Measurements from ENCODE around the gene LMX1A. TPM values are rescaled to one million over a fixed set of nuclear protein-coding genes. Genes with fewer than 3 reads are reported as not detected.

Gene LMX1A
- total RNA-seq, 1 donor from 2014 or later: 8.7 TPM

- Mint-ChIP-seq H3K4me1 (peaks cover 42% of the 10 kb centered on the region), H3K27ac (no peak overlapping the region), H3K9me3 (peaks cover 17% of the 10 kb centered on the region), H3K4me3 (no peak overlapping the region), H3K36me3 (peaks cover 3% of the 10 kb centered on the region), H3K27me3 (ENCODE audit: insufficient read depth, low read depth) (peaks cover 10% of the 10 kb centered on the region)
- no peak overlapping the region for H3K4me3 ChIP-seq
- H3F3A ChIP-seq (ENCODE audit: low read depth): peaks cover 26% of the 10 kb centered on the region
- peak; percentile 78 for DNase-seq (ENCODE audit: low spot score)
- H3K9ac ChIP-seq: no peak overlapping the region
- no peak overlapping the region for H2AFZ ChIP-seq (replicated peaks)
- no peaks in the 10 kb centered on the region for H3K27me3 ChIP-seq
- TF ChIP-seq EZH2phosphoT487 (IDR thresholded peaks at IDR 0.05) (no peak), CTCF (IDR thresholded peaks at IDR 0.05) (peak; percentile 89)
- H3K79me2 ChIP-seq (ENCODE audit: low read depth): no peaks in the 10 kb centered on the region
- peak overlapping the region; percentile 24 for H3K4me2 ChIP-seq
- H3K9me3 ChIP-seq (ENCODE audit: low read depth): no peaks in the 10 kb centered on the region
- H4K20me1 ChIP-seq (ENCODE audit: low read depth): peaks cover 22% of the 10 kb centered on the region
- H3K27ac ChIP-seq: no peak overlapping the region
- H3K36me3 ChIP-seq: no peaks in the 10 kb centered on the region
- peaks cover 47% of the 10 kb centered on the region for H3K4me1 ChIP-seq
Measured at GRCh38 chr1:165257969-165258459, 98.5 kb downstream of the LMX1A start.

- H3K27ac ChIP-seq: no peak overlapping the region
- no peaks in the 10 kb centered on the region for H3K36me3 ChIP-seq
- DNase-seq (ENCODE audit: low spot score): no peak
- peak overlapping the region; percentile 43 for H3K4me2 ChIP-seq
- no peaks in the 10 kb centered on the region for H3K9me3 ChIP-seq (ENCODE audit: low read depth)
- no peaks in the 10 kb centered on the region for H3K79me2 ChIP-seq (ENCODE audit: low read depth)
- H3K27me3 Mint-ChIP-seq (ENCODE audit: insufficient read depth, low read depth): peaks cover 13% of the 10 kb centered on the region
- peaks cover 10% of the 10 kb centered on the region for H3K9me3 Mint-ChIP-seq
- no peak overlapping the region for H3K9ac ChIP-seq
- peaks cover 26% of the 10 kb centered on the region for H3F3A ChIP-seq (ENCODE audit: low read depth)
- no peak overlapping the region for H3K4me3 ChIP-seq
- H3K4me1 ChIP-seq: peaks cover 46% of the 10 kb centered on the region
- peaks cover 22% of the 10 kb centered on the region for H4K20me1 ChIP-seq (ENCODE audit: low read depth)
- no peak overlapping the region for H3K4me3 Mint-ChIP-seq
- no peaks in the 10 kb centered on the region for H3K27me3 ChIP-seq
- peak overlapping the region; percentile 36 for H3K27ac Mint-ChIP-seq
- no peak overlapping the region for H2AFZ ChIP-seq (replicated peaks)
- H3K4me1 Mint-ChIP-seq: peaks cover 42% of the 10 kb centered on the region
- H3K36me3 Mint-ChIP-seq: peaks cover 3% of the 10 kb centered on the region
- TF ChIP-seq EZH2phosphoT487 (IDR thresholded peaks at IDR 0.05) (no peak), CTCF (IDR thresholded peaks at IDR 0.05) (no peak), EZH2 (IDR thresholded peaks at IDR 0.05) (no peak)
Measured at GRCh38 chr1:165254896-165255625, 101.5 kb downstream of the LMX1A start.

GRCh38 chr1:165254376-165254775 lies 102.1 kb downstream of the LMX1A start:
- no peaks in the 10 kb centered on the region for H3K27me3 ChIP-seq
- no peaks in the 10 kb centered on the region for H3K79me2 ChIP-seq (ENCODE audit: low read depth)
- peaks cover 39% of the 10 kb centered on the region for H3K4me1 ChIP-seq
- peaks cover 22% of the 10 kb centered on the region for H3F3A ChIP-seq (ENCODE audit: low read depth)
- no peaks in the 10 kb centered on the region for H3K9me3 ChIP-seq (ENCODE audit: low read depth)
- TF ChIP-seq EZH2phosphoT487 (IDR thresholded peaks at IDR 0.05) (no peak), CTCF (IDR thresholded peaks at IDR 0.05) (no peak), EZH2 (IDR thresholded peaks at IDR 0.05) (no peak)
- H4K20me1 ChIP-seq (ENCODE audit: low read depth): peaks cover 17% of the 10 kb centered on the region
- no peak overlapping the region for H3K4me3 Mint-ChIP-seq
- H3K27me3 Mint-ChIP-seq (ENCODE audit: insufficient read depth, low read depth): peaks cover 11% of the 10 kb centered on the region
- peak overlapping the region; percentile 5 for H3K27ac Mint-ChIP-seq
- no peak overlapping the region for H3K9ac ChIP-seq
- H3K36me3 ChIP-seq: no peaks in the 10 kb centered on the region
- H3K27ac ChIP-seq: no peak overlapping the region
- H3K4me3 ChIP-seq: no peak overlapping the region
- H2AFZ ChIP-seq (replicated peaks): no peak overlapping the region
- H3K4me1 Mint-ChIP-seq: peaks cover 35% of the 10 kb centered on the region
- H3K9me3 Mint-ChIP-seq: peaks cover 13% of the 10 kb centered on the region
- H3K4me2 ChIP-seq: peak overlapping the region; percentile 43
- DNase-seq (ENCODE audit: low spot score): no peak
- peaks cover 3% of the 10 kb centered on the region for H3K36me3 Mint-ChIP-seq
